H1 (cell line): ENCODE results near the gene KCNG3. TPM values are rescaled to one million over a fixed set of nuclear protein-coding genes. Genes with fewer than 3 reads are reported as not detected.

ENCODE experiments used
- CTCF ChIA-PET: fragments of 300-600 bp; sonication (Branson Sonifier 250); formaldehyde crosslinking; loops from one replicate; lab custom pipeline; 2021; ENCODE audit not compliant: partially characterized antibody; lab: Charles Lee
- POLR2A ChIA-PET: fragments of 300-600 bp; sonication (Branson Sonifier 250); formaldehyde crosslinking; loops from one replicate; lab custom pipeline; 2021; ENCODE audit warnings: inconsistent platforms; ENCODE audit not compliant: partially characterized antibody; lab: Charles Lee
- DNase-seq, 2 experiments: peaks; one replicate each; pipeline versions ENCODE4 v3.0.0 to v3.0.0-alpha.2; 2010 to 2022; ENCODE audit warnings: low spot score in 2 of 2, low read depth in 1 of 2, mixed read lengths in 1 of 2
- FAIRE-seq: peaks from 2 replicates; lab custom pipeline; 2011; peaks lifted over from hg19 to GRCh38; lab: Jason Lieb, UNC
- H2AFZ ChIP-seq: 2 replicates; pipeline ENCODE4 v1.8.1; 2012; ENCODE audit warnings: low read length, inconsistent platforms
- H2AK5ac ChIP-seq: 2 replicates; pipeline ENCODE4 v1.6.1; 2013; ENCODE audit warnings: low read depth, low read length
- H2BK120ac ChIP-seq: replicated peaks from 2 replicates; pipeline ENCODE3; 2013; ENCODE audit warnings: low read depth, low read length, inconsistent platforms
- H2BK12ac ChIP-seq: 2 replicates; pipeline ENCODE4 v1.6.1; 2013; ENCODE audit warnings: low read depth, low read length
- H2BK15ac ChIP-seq: 2 replicates; pipeline ENCODE4 v1.6.1; 2013; ENCODE audit warnings: low read length
- H2BK20ac ChIP-seq: 2 replicates; pipeline ENCODE4 v1.6.1; 2013; ENCODE audit warnings: low read length
- H2BK5ac ChIP-seq: 2 replicates; pipeline ENCODE4 v1.6.1; 2013; ENCODE audit warnings: low read depth, low read length
- H3K14ac ChIP-seq: 2 replicates; pipeline ENCODE4 v1.6.1; 2013; ENCODE audit warnings: inconsistent platforms; ENCODE audit not compliant: insufficient read length
- H3K18ac ChIP-seq: 2 replicates; pipeline ENCODE4 v1.6.1; 2013; ENCODE audit warnings: low read length; ENCODE audit errors: extremely low read depth
- H3K23ac ChIP-seq: 2 replicates; pipeline ENCODE4 v1.6.1; 2013; ENCODE audit warnings: inconsistent platforms; ENCODE audit not compliant: insufficient read length
- H3K23me2 ChIP-seq: 2 replicates; pipeline ENCODE4 v1.6.1; 2013; ENCODE audit warnings: low read depth, low read length
- H3K27ac ChIP-seq: 2 replicates; pipeline ENCODE4 v1.6.1; 2011; ENCODE audit warnings: low read depth, low read length, inconsistent platforms
- H3K27me3 ChIP-seq, 4 experiments: replicated peaks in 1 of 4; 1 replicate in 1 of 4; 2 replicates in 3 of 4; pipeline versions ENCODE4 v1.6.1 to v1.8.1; 2011 to 2013; ENCODE audit warnings: low read length in 3 of 4, mild to moderate bottlenecking in 3 of 4, inconsistent platforms in 2 of 4, mixed read lengths in 2 of 4, moderate library complexity in 1 of 4; ENCODE audit not compliant: control insufficient read depth in 3 of 4, insufficient read depth in 3 of 4; ENCODE audit errors: extremely low read depth in 1 of 4
- H3K36me3 ChIP-seq, 4 experiments: 2 replicates each; pipeline versions ENCODE4 v1.6.1 to v1.8.1; 2011 to 2013; ENCODE audit warnings: mild to moderate bottlenecking in 4 of 4, low read length in 3 of 4, moderate library complexity in 2 of 4, control low read depth in 1 of 4, inconsistent platforms in 1 of 4; ENCODE audit not compliant: insufficient read depth in 4 of 4, control insufficient read depth in 2 of 4
- H3K4ac ChIP-seq: replicated peaks from 2 replicates; pipeline ENCODE3; 2013; ENCODE audit warnings: low read length, low read depth, mixed read lengths, inconsistent platforms; ENCODE audit not compliant: insufficient read length
- H3K4me1 ChIP-seq, 4 experiments: replicated peaks in 1 of 4; 1 replicate in 1 of 4; 2 replicates in 3 of 4; pipeline versions ENCODE4 v1.6.1 to v1.8.1; 2011 to 2013; ENCODE audit warnings: low read length in 3 of 4, inconsistent platforms in 2 of 4, mixed read lengths in 1 of 4; ENCODE audit not compliant: insufficient read depth in 4 of 4, control insufficient read depth in 3 of 4
- H3K4me2 ChIP-seq, 2 experiments: 2 replicates each; pipeline versions ENCODE4 v1.6.1 to v1.8.1; 2011 to 2013; ENCODE audit warnings: low read depth in 2 of 2, low read length in 2 of 2, control low read depth in 1 of 2, inconsistent platforms in 1 of 2, mild to moderate bottlenecking in 1 of 2; ENCODE audit not compliant: insufficient read depth in 1 of 2
- H3K4me3 ChIP-seq, 4 experiments: fragments of 200-600, 300-600 bp in 1 of 4; sonication (generic), shearing (Covaris generic), sonication (Bioruptor Twin) in 1 of 4; 2 replicates each; pipeline versions ENCODE4 v1.5.1 to v1.8.1; 2011 to 2016; ENCODE audit warnings: low read length in 4 of 4, low read depth in 3 of 4, control low read depth in 2 of 4, inconsistent platforms in 2 of 4, mild to moderate bottlenecking in 2 of 4, mixed read lengths in 1 of 4, moderate library complexity in 1 of 4; ENCODE audit not compliant: insufficient read depth in 2 of 4; ENCODE audit errors: extremely low read depth in 1 of 4
- H3K56ac ChIP-seq: replicated peaks from 2 replicates; pipeline ENCODE3; 2013; ENCODE audit warnings: low read depth, mild to moderate bottlenecking, mixed read lengths, low read length, inconsistent platforms; ENCODE audit not compliant: insufficient read length
- H3K79me1 ChIP-seq: 2 replicates; pipeline ENCODE4 v1.6.1; 2013; ENCODE audit warnings: low read depth, low read length, control low read depth
- H3K79me2 ChIP-seq, 2 experiments: 2 replicates each; pipeline versions ENCODE4 v1.6.1 to v1.8.1; 2012 to 2013; ENCODE audit warnings: low read length in 2 of 2, mild to moderate bottlenecking in 2 of 2, inconsistent platforms in 1 of 2; ENCODE audit not compliant: insufficient read depth in 2 of 2, control insufficient read depth in 1 of 2
- H3K9ac ChIP-seq, 4 experiments: replicated peaks in 1 of 4; 1 replicate in 1 of 4; 2 replicates in 3 of 4; pipeline versions ENCODE4 v1.6.1 to v1.8.1; 2011 to 2013; ENCODE audit warnings: low read depth in 3 of 4, low read length in 3 of 4, control low read depth in 2 of 4, mild to moderate bottlenecking in 2 of 4, moderate library complexity in 2 of 4, inconsistent platforms in 1 of 4; ENCODE audit errors: extremely low read depth in 1 of 4
- H3K9me3 ChIP-seq, 2 experiments: 2 replicates each; pipeline versions ENCODE4 v1.6.1 to v1.8.1; 2012 to 2013; ENCODE audit warnings: mild to moderate bottlenecking in 2 of 2, moderate library complexity in 2 of 2, control low read depth in 1 of 2, inconsistent platforms in 1 of 2, low read depth in 1 of 2, low read length in 1 of 2, mixed read lengths in 1 of 2; ENCODE audit not compliant: insufficient read depth in 2 of 2
- H4K20me1 ChIP-seq, 2 experiments: replicated peaks in 1 of 2; 2 replicates each; pipeline versions ENCODE3 to v1.8.1; 2011 to 2013; ENCODE audit warnings: inconsistent platforms in 2 of 2, low read length in 2 of 2, mild to moderate bottlenecking in 1 of 2; ENCODE audit not compliant: insufficient read depth in 2 of 2, control insufficient read depth in 1 of 2
- H4K5ac ChIP-seq: 2 replicates; pipeline ENCODE4 v1.6.1; 2013; ENCODE audit warnings: low read length, low read depth, mixed read lengths, inconsistent platforms; ENCODE audit not compliant: insufficient read length
- H4K8ac ChIP-seq: 2 replicates; pipeline ENCODE4 v1.8.0; 2013; ENCODE audit warnings: mild to moderate bottlenecking, moderate library complexity, low read length, inconsistent platforms; ENCODE audit not compliant: insufficient read depth; ENCODE audit errors: extremely low read depth
- H4K91ac ChIP-seq: replicated peaks from 2 replicates; pipeline ENCODE3; 2013; ENCODE audit warnings: low read length, mixed read lengths, inconsistent platforms; ENCODE audit not compliant: insufficient read length
- EP300 ChIP-seq, 2 experiments: IDR thresholded peaks; 1 replicate in 1 of 2; 2 replicates in 1 of 2; pipeline ENCODE4 v1.6.1; 2011 to 2012; ENCODE audit warnings: low read depth in 2 of 2, low read length in 2 of 2, mild to moderate bottlenecking in 2 of 2, borderline replicate concordance in 1 of 2, inconsistent platforms in 1 of 2, moderate library complexity in 1 of 2
- HDAC6 ChIP-seq: IDR thresholded peaks from one replicate; pipeline ENCODE4 v1.7.1; 2012; ENCODE audit warnings: low read depth, mild to moderate bottlenecking, inconsistent platforms, low read length, moderate library complexity
- NRF1 ChIP-seq: IDR thresholded peaks from 2 replicates; pipeline ENCODE4 v1.6.1; 2011; ENCODE audit warnings: mild to moderate bottlenecking, low read depth, low read length, improper control_type of control experiment
- TAF1 ChIP-seq: IDR thresholded peaks from 2 replicates; pipeline ENCODE4 v1.6.1; 2011; ENCODE audit warnings: mild to moderate bottlenecking, low read depth, low read length
- WGBS, 2 experiments: shearing (Covaris generic) in 1 of 2; methylation state at CpG; one replicate each; pipeline versions ENCODE4 v1.1.6 to v1.1.7; 2013 to 2015; ENCODE audit warnings: low lambda C conversion rate in 2 of 2, mixed read lengths in 2 of 2, inconsistent platforms in 1 of 2, low coverage in 1 of 2, missing lambda C conversion rate in 1 of 2; ENCODE audit not compliant: insufficient replicate concordance in 2 of 2, insufficient coverage in 1 of 2, insufficient read length in 1 of 2; ENCODE audit errors: extremely low coverage in 1 of 2, missing lambda C conversion rate in 1 of 2; 5-methylcytosine and 5-hydroxymethylcytosine counted together
- polyA plus RNA-seq, 7 experiments: library from polyadenylated mRNA; depleted of rRNA in 3 of 7; stranded (reverse) in 5 of 7; unstranded in 2 of 7; fragments of >200 nt in 5 of 7; fragments of 200-250 nt in 2 of 7; gene quantifications; 1 replicate in 5 of 7; 2 replicates in 1 of 7; 4 replicates in 1 of 7; pipeline versions ENCODE4 v1.2.1 to v1.2.3, GENCODE V29; 2011 to 2013; ENCODE audit warnings: missing spikeins in 2 of 7, mixed read lengths in 2 of 7
- total RNA-seq: library from RNA; stranded (reverse); fragmentation: NEBNext Ultra II Directional; extraction: Animal tissue kit (Norgen Biotek cat#: 25700); gene quantifications from 2 replicates; pipeline ENCODE4 v1.2.1, GENCODE V29; 2021

The KCNG3 gene
- total and polyA plus RNA-seq, 2 of the 8 experiments (the other 6 are each of a cell fraction or from before 2014, with no cell fraction given) = 8.1 to 21.3 TPM

DNA sequence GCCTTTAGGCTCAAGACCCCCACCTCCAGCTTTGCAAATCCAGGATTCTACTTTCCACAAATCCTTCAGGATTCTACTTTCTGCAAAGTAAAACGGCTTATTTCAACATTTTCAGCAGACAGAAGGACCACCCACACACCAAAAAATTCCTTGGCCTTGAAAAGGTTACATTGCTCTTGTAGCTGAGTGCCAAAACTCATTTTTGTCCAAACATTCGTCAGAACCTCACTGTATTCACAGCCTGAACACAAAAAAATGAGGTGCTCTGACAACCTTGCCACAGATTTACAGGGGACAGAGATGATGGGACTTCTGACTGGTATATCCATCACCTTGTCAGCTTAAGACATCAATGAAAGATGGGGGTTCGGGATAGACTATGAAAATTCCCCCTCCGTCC is 69.7 kb downstream of the KCNG3 start:
- no peaks in the 10 kb centered on the region for H3K9me3 ChIP-seq
- no peaks in the 10 kb centered on the region for H3K27me3 ChIP-seq
- no peak overlapping the region for H2AFZ ChIP-seq
- H3K23ac ChIP-seq = no peak overlapping the region
- peaks cover 0 to 4% of the 10 kb centered on the region in 2 experiments for H4K20me1 ChIP-seq
- ChIA-PET POLR2A (no interaction called here), CTCF (interaction anchor here (1.0 to 2.0 kb wide), 3 partner anchors 33 to 278 kb away, joined by 3 to 6 read pairs (median 3); no protein-coding TSS in a partner anchor)
- H2AK5ac ChIP-seq = no peak overlapping the region
- no peak overlapping the region for H2BK20ac ChIP-seq
- H3K56ac ChIP-seq = no peak overlapping the region
- H2BK15ac ChIP-seq = no peak overlapping the region
- no peaks in the 10 kb centered on the region; a peak in 1 of 8 replicates for H3K36me3 ChIP-seq
- H4K91ac ChIP-seq = no peak overlapping the region
- H4K8ac ChIP-seq = no peak overlapping the region
- 89% methylated on average over 4 of the region's 4 CpGs; no CpG with 5 or more reads in 1 of the 2 experiments for WGBS, 2 experiments
- peaks cover 4% of the 10 kb centered on the region; the same call in 1 of the 2 replicates for H3K79me1 ChIP-seq
- H3K79me2 ChIP-seq = peaks cover 0 to 72% of the 10 kb centered on the region in 2 experiments; a peak in 2 of 4 replicates
- no peak overlapping the region for H3K9ac ChIP-seq
- no peak overlapping the region for H2BK120ac ChIP-seq
- no peak overlapping the region for H3K4me2 ChIP-seq
- no peak overlapping the region for H2BK12ac ChIP-seq
- no peak overlapping the region for H4K5ac ChIP-seq
- no peak overlapping the region for H3K4me3 ChIP-seq
- H3K4me1 ChIP-seq = peaks cover 0 to 4% (median 0%) of the 10 kb centered on the region in 4 experiments; a peak in 2 of 7 replicates
- H3K18ac ChIP-seq = no peak overlapping the region
- H3K4ac ChIP-seq = no peak overlapping the region
- FAIRE-seq (no peak), DNase-seq (no peak)
- no peak overlapping the region for H3K27ac ChIP-seq
- H2BK5ac ChIP-seq = no peak overlapping the region
- H3K23me2 ChIP-seq = no peaks in the 10 kb centered on the region
- no peak overlapping the region for H3K14ac ChIP-seq
- TF ChIP-seq NRF1 = no peak
- no peak for TF ChIP-seq EP300 (IDR thresholded peaks at IDR 0.05; ENCODE audit: borderline replicate concordance in 1 of 2, low read depth in 2 of 2, low read length in 2 of 2)
- no peak for TF ChIP-seq TAF1
- no peak for TF ChIP-seq HDAC6
- TF ChIP-seq, all 59 proteins: peak for 0
